Measurements from ENCODE around the gene DNAJC6. TPM values are rescaled to one million over a fixed set of nuclear protein-coding genes. Genes with fewer than 3 reads are reported as not detected.
"Not testable (repeated sequence)": the region's sequence is repeated elsewhere in the genome, so short reads cannot be mapped to it uniquely, and the experiment has no call there.

Gene DNAJC6
- total RNA-seq, result 2.9 TPM

GRCh38 chr1:65309304-65310077 is at the start of gene DNAJC6:
DNAJC6 (plus strand) TSS chr1:65309543; CDS start chr1:65309746, 203 bp downstream.
- peak; percentile 91 for DNase-seq

GRCh38 chr1:65259816-65260215 is 49.5 kb upstream of the DNAJC6 start:
- DNase-seq, result no peak

DNA sequence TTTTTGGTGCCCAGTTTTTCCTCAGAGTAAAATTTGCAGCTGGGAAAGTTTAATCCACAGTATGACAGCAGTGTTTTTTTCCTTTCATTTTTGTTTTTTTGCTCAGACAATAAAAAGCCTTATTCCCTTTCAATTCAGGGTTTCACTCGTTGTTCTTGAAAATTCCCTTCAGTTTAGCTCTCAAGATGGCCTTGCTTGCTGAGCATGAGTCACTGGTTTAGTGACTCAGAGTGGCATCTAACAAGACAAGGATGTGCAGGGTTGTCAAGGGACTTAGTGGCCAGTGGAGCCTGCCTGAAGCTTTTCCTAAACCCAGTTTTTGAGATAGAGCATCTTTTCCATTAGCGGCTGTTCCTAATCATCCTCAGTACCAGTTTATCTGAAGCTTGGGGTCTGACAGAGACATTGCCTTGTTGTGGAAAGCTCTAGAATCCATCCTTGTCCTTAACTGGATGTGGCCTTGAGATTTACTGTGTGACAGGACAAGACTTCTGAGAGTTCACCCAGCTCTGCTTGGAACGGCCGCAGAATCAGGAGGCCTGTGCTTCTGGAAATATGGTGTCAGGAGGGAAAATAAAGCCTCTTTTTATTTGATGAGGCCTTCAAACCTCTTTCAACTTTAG is 48.4 kb upstream of the DNAJC6 start:
- DNase-seq, result no peak

GRCh38 chr1:65263286-65263685 is 46.1 kb upstream of the DNAJC6 start:
- no peak for DNase-seq

DNA sequence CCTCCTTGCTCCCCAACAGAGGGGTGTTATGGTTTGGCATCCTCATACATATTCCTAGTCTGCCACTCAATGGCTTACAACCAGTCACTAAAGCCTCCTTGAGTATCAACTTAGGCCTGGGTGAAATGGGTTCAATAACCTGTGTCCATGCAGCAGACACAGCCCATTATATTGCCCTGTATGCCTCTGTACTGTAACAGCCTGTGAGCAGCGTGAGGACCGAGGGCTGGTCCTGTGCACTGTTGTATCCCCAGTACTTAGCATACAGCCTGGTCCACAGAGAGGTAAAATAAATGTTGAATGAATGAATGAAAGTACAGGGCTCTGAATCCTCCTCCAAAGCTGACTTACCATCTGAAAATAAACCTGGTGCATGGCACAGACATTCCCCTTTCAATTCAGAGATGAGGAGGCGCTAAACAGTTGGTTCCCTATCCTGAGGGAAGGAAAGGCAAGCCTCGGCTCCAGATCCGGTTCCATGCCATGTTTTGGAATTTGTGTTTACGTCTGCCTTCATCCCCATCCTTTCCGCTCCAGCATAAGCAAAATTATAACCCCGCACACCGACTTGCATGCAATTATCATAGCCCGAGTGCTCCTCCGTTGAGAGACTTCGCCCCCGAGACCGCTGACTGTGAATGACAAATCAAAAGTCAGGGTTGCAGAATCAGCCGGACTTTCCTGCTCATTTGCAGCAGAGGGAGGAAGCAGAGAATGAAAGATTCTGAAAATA is 45.0 kb upstream of the DNAJC6 start:
- peak; percentile 55 for DNase-seq

DNA sequence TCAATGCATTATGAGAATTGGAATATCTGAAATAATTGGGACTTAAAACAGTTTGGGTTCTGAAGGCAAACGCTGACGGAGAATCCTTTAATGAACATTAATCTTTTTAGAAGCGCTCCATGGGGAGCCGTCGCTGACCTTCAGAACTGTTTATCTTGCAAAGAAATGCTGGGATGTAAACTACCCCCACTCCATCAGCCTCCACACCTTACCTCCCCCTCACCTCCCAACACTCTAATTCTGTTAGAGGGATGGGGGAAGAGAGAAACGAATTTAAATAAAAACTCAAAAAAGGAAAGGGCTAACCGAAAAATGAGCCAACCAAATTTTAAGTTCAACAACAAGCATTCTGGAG is 44.1 kb upstream of the DNAJC6 start:
- DNase-seq, result no peak

GRCh38 chr1:65265651-65266351 is 43.5 kb upstream of the DNAJC6 start:
- peak; percentile 59 for DNase-seq

DNA sequence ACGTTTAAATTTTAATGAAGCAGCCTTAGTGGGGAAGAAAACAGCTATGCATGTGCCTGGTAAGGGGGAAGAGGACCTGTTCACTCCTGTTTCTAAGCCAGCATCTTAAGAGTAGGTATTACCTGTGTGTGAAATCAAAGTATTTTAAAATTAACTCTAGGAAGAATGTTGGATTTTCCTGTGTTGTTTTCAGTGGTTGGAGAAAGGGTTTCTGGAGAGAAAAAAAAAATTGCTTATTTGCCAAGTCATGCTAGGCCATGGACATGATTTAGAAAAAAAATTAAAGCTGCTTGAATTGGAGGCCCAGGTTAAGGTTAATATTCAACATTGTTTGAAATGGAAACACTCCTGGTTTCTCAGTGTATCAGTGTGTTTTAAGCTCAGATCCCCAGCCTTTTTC is 42.9 kb upstream of the DNAJC6 start:
- DNase-seq, result no peak

DNA sequence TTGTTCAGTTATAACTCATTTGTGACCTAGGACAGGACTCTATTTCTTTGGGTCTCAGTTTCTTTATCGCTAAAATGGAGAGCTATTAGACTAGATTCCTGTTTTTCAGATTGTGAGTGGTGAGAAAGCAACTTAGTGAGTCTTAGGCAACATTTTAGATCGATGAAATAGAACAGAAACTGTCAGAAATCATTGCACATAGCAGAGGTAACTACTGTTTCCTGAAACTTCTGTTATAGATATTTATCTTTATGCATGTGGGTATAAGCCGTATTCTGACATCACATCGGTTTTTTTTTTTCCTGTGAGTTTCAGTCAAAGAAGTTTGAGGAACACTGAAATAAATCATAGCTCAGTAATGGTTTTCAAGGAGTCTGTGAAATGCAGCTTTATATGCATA is 42.1 kb upstream of the DNAJC6 start:
- no peak for DNase-seq

GRCh38 chr1:65267683-65268082 is 41.7 kb upstream of the DNAJC6 start:
- DNase-seq, result no peak

DNA sequence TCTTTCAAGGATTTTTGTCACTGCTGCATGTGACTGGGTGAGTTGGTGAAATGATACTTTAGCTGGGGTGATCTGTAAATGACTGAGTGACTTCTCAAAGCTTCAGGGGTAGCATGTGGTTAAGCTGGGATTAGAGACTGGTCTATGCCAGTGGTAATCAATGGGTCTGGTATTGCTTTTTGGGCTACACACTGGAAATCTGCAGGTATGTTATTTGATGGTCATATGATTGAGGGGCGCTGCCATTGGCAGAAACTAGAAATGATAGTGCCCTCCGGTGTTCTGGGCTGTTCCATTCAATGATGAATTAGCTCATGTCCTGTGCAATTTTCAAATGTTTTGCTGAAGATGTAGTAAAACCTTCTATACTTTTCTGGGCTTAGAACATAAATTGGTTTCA is 39.7 kb upstream of the DNAJC6 start:
- no peak for DNase-seq

DNA sequence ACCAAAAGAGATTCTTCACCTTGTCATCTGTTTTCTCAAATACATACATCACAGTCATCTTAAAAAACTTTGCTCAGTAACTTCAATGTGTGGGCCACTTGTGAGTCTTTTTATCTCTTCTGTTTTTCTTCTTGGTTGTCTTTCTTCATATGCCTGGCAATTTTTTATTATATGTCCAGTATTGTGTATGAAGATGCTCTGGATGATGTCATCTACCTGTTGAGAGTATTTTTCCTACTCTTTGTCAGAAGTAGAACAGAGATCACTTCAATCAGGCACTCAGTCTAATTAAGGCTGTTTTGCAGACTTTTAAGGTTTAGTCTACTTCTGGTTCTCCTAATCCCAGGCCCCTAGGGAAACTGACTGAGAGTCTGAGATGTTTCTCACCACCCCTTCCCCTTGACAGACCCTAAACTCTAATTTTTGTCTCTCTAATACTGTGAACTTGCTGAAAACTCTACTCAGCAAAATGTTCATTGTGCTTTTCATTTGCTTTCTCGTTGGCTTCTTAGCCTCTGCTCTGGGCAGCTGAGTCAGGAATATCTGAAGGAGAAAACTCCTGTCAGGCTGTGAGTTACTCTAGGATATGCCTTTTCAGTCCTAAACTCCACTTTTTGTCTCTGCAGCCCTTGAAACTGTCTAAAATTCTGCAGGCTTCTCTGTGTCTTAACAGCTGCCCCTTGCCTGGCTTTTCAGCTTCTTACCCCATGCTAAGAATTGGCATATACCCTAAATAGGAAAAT is 33.0 kb upstream of the DNAJC6 start:
- no peak for DNase-seq

GRCh38 chr1:65277605-65278347 is 31.6 kb upstream of the DNAJC6 start:
- no peak for DNase-seq

DNA sequence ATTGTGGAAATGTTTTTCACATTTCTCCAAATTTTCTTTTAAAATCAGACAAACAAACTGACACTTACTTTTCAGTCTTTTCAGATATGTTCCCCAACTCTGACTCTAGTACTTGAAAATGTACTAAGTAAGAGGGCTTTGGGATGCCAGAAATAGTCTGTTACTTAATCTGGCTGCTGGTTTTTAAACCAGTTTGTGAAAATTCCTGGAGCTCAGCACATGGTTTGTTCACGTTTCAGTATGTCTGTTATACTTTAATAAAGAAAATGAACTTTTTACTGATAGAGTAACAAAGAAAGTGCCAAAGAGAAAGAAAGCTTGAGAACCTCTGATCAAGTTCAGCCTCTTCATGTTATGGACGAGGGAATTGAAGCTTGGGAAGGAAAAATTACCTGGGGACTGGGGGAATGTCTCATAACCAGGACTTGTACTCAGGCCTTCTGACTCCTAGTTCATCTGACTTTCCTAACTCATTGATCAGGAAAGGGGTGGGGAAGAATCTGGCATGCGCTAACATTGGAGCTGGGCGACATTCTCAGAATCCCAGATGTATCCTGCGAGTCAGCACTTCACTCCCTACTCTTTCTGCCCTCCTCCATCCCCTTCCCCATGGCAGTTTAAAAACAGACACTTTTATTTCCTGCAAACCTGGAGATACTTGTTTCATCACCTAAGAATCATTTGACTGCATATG is 30.8 kb upstream of the DNAJC6 start:
- DNase-seq, result peak; percentile 10

DNA sequence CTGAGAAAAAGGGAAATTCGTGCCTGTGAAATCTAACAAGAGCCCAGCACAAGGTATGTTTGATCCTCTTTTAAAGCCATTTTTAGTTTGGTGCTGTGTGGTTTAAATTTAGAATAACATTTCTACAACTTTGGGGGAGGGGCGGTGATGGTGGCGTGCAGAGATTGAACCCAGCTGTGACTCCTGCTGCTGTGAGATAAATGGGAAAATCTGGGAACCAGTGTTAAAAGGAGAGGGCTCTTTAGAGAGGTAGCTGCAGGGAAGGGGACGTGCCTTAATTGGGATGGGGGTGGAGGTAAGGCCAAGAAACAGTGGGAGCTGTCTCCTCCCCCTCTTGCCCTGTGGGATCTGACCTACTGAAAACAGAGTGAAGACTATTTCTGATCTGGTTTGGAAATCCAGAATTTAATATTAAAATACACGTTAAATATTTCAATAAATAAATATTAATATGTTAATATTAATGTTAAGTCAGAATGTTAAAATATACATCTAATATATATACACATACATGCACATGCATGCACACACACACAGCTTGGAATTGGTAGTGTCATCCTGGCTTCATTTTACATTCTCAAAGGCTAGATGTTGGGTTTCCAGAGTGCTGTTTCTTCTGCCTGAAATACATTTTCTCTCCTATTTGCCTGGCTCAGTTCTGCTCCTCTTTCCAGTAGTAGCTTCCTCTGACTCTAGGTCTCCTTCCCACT is 30.1 kb upstream of the DNAJC6 start:
- no peak for DNase-seq

- DNase-seq, result no peak
Observed at GRCh38 chr1:65281846-65282245, 27.5 kb upstream of the DNAJC6 start.

DNA sequence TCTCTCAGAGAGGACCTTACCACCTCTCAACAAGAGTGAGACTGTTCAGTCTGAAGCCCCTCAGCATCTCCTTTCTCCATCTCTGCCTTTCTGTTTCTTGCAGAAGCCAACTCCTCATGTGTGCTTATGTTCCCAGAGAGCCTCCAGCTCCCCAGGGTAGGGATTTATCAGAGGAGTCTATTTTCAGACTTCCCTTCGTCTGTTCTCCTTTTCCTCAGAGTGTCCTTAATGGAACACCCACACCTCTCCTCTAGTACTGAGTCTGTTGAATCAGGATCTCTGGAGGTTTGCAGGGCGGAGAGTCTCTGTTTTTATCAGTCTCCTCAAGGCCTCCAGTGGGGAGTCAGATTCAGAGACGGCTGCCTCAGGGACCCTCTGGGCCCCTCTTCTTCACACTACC is 25.1 kb upstream of the DNAJC6 start:
- no peak for DNase-seq

GRCh38 chr1:65289449-65289848 is 19.9 kb upstream of the DNAJC6 start:
- no peak for DNase-seq

- DNase-seq, result not testable (repeated sequence)
Observed at GRCh38 chr1:65291818-65292217, 17.5 kb upstream of the DNAJC6 start.

All from tongue (tissue), 2 donors.